Astrocyte (in vitro differentiated cells and primary cell): ENCODE data around the gene BCL11B.

Experiments
- EZH2 ChIP-seq: IDR thresholded peaks from 2 replicates; pipeline ENCODE4 v1.6.1; 2012; ENCODE audit warnings: mild to moderate bottlenecking, low read length, inconsistent platforms; ENCODE audit not compliant: insufficient read depth
- TF ChIP-seq, protein P1 (sequence below): IDR thresholded peaks from 2 replicates; pipeline ENCODE4 v1.5.1; 2011; ENCODE audit warnings: low read depth, mild to moderate bottlenecking, inconsistent platforms, low read length, moderate library complexity; ENCODE audit not compliant: insufficient read depth

DNA sequence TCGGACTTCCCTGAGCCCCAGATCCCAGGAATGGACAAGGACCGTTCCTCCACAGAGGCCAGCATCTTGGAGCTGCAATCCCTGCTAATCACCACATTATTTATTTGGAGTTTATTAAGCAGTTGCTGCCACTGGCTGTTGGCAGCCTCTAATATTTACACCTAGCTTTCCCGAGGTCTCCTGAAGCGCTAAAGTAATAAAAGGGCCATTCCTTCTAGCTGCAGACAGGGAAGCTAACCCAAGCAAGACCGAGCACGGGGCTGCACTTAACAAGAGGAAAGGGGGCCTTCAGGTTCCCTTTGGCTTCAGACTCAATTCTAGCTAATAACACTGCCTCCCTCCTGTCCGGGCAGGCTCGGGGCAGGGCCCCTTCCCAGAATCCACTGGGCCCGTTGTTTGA, 63.7 kb downstream of the BCL11B start:
- TF ChIP-seq EZH2, result no peak
- TF ChIP-seq, protein P1, sequence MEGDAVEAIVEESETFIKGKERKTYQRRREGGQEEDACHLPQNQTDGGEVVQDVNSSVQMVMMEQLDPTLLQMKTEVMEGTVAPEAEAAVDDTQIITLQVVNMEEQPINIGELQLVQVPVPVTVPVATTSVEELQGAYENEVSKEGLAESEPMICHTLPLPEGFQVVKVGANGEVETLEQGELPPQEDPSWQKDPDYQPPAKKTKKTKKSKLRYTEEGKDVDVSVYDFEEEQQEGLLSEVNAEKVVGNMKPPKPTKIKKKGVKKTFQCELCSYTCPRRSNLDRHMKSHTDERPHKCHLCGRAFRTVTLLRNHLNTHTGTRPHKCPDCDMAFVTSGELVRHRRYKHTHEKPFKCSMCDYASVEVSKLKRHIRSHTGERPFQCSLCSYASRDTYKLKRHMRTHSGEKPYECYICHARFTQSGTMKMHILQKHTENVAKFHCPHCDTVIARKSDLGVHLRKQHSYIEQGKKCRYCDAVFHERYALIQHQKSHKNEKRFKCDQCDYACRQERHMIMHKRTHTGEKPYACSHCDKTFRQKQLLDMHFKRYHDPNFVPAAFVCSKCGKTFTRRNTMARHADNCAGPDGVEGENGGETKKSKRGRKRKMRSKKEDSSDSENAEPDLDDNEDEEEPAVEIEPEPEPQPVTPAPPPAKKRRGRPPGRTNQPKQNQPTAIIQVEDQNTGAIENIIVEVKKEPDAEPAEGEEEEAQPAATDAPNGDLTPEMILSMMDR, result no peak
